Right cardiac atrium (tissue), 5 donors: ENCODE results near the gene PRR36. TPM values are rescaled to one million over a fixed set of nuclear protein-coding genes. Genes with fewer than 3 reads are reported as not detected.

Source experiments
- ATAC-seq, 2 donors: fragments of 200-7000 bp; cut with Tn5 transposase; one replicate each; pipeline versions ENCODE4 v1.8.0 to v1.9.1; 2020; ENCODE audit warnings: moderate library complexity in 2 of 2, mild to moderate bottlenecking in 1 of 2
- DNase-seq, 3 donors: peaks; one replicate each; pipeline ENCODE4 v3.0.0-alpha.2; 2020
- H3K27ac ChIP-seq: one replicate; pipeline ENCODE4 v1.5.1; 2013; ENCODE audit warnings: mild to moderate bottlenecking, low read length, control low read depth, moderate library complexity
- H3K27me3 ChIP-seq: one replicate; pipeline ENCODE4 v1.6.1; 2013; ENCODE audit not compliant: control insufficient read depth, insufficient read depth
- H3K4me1 ChIP-seq: one replicate; pipeline ENCODE4 v1.6.1; 2013; ENCODE audit warnings: low read length; ENCODE audit not compliant: control insufficient read depth, insufficient read depth
- H3K4me3 ChIP-seq: one replicate; pipeline ENCODE4 v1.5.1; 2013; ENCODE audit warnings: low read length, control low read depth
- H3K9me3 ChIP-seq: one replicate; pipeline ENCODE4 v1.6.1; 2013; ENCODE audit warnings: low read length; ENCODE audit not compliant: control insufficient read depth
- WGBS: extraction: QIAGEN DNeasy Blood & Tissue Kit; methylation state at CpG from one replicate; pipeline ENCODE4 v1.1.7; 2013; 5-methylcytosine and 5-hydroxymethylcytosine counted together
- intact Hi-C, 4 donors: fragments of 100-400 bp; cut with DNase I; formaldehyde crosslinking; loops; one replicate each; pipeline versions ENCODE4 v1.11.0 to v1.14.0; 2022 to 2023
- polyA plus RNA-seq: library from polyadenylated mRNA; stranded (reverse); fragments of 200-250 nt; gene quantifications from one replicate; pipeline ENCODE4 v1.2.3, GENCODE V29; 2013
- total RNA-seq, 4 donors: library from RNA; stranded (reverse); fragmentation: NEBNext Ultra II Directional; extraction: Animal tissue kit (Norgen Biotek cat#: 25700); gene quantifications; one replicate each; pipeline ENCODE4 v1.2.1, GENCODE V29; 2021
- donor health status: healthy with polysubstance abuse.
- donor health status: DM: no; HTN: yes; CAD: no.
- donor health status: DM: no; HTN: no; CAD: no.
- donor health status: DM: no; HTN: yes; CAD: no; lungs with severe emphysema.
- donor health status: DM: yes; HTN: yes; CAD: no.

Gene PRR36
- total and polyA plus RNA-seq, 5 donors: 0.11 to 0.34 (median 0.29) TPM; not detected in 2

DNA sequence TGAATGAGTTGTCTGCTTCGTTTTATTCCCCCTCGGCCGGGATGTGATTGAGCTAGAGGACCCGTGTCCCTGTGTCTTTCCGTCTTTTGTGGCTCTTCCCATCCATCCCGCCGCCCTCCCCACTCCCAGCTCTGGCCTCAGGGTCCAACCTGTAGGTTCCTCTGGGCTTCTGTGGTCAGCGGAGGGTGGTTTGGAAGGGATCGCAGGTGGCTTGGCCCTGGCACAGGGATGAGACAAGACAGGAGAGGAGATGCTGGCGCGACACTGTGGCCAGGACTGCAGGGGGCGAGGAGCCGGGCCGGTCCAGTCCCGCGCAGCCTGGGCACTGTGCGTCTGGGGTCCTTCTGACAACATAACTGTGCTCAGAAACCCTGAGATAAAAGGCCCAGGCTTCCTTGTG lies 42.2 kb downstream of the PRR36 start:
- WGBS: 84% methylated on average over 17 of the region's 17 CpGs
- Histone ChIP-seq H3K4me1 (peaks cover 7% of the 10 kb centered on the region), H3K27me3 (no peaks in the 10 kb centered on the region), H3K9me3 (no peaks in the 10 kb centered on the region), H3K4me3 (no peak overlapping the region), H3K27ac (no peak overlapping the region)
- DNase-seq (no peak), ATAC-seq (no peak)
- intact Hi-C loops: no loop called here

DNA sequence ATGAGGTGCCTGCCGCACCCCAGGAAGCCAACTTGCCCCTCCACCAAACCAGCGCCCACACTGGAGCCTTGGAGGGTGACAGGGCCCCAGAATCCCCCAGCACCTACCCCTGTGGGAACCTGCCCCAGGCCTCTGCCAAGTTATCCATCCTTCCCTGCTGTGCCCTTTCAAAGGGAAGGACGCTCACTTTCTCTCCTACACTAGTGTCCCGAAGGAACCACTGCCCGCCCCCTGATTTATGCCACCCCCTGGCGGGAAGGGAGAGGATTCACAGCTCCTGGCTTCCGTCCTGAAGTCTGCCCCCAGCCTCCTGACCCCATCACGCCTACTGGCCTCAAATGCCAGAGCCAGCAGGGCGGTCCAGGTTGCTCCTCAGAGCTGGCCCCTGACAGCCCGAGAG lies 42.7 kb downstream of the PRR36 start:
- intact Hi-C loops: no loop called here
- no peak overlapping the region for H3K27ac ChIP-seq

GRCh38 chr19:7830823-7831222 lies 43.4 kb downstream of the PRR36 start:
- no peak for DNase-seq
- Histone ChIP-seq H3K27ac (no peak overlapping the region), H3K9me3 (no peaks in the 10 kb centered on the region), H3K27me3 (no peaks in the 10 kb centered on the region), H3K4me3 (peak overlapping the region; percentile 99), H3K4me1 (peaks cover 7% of the 10 kb centered on the region)
- WGBS: 33% methylated on average over 7 of the region's 7 CpGs
- ATAC-seq: no peak
- intact Hi-C loops: no loop called here

More for the DNA sequence above, 42.7 kb downstream of the PRR36 start:
- no peak for DNase-seq
- Histone ChIP-seq H3K4me3 (no peak overlapping the region), H3K27me3 (no peaks in the 10 kb centered on the region), H3K9me3 (no peaks in the 10 kb centered on the region), H3K4me1 (peaks cover 7% of the 10 kb centered on the region)
- ATAC-seq: no peak
- WGBS: 61% methylated on average over 10 of the region's 10 CpGs

GRCh38 chr19:7830272-7830771 lies 43.9 kb downstream of the PRR36 start:
- Histone ChIP-seq H3K27ac (no peak overlapping the region), H3K4me3 (peak overlapping the region; percentile 99), H3K27me3 (no peaks in the 10 kb centered on the region), H3K9me3 (no peaks in the 10 kb centered on the region), H3K4me1 (peaks cover 7% of the 10 kb centered on the region)
- intact Hi-C loops: no loop called here
- 1% methylated on average over 53 of the region's 53 CpGs for WGBS
- ATAC-seq: no peak
- DNase-seq: peak; percentile 38 to 72 (median 70)

DNA sequence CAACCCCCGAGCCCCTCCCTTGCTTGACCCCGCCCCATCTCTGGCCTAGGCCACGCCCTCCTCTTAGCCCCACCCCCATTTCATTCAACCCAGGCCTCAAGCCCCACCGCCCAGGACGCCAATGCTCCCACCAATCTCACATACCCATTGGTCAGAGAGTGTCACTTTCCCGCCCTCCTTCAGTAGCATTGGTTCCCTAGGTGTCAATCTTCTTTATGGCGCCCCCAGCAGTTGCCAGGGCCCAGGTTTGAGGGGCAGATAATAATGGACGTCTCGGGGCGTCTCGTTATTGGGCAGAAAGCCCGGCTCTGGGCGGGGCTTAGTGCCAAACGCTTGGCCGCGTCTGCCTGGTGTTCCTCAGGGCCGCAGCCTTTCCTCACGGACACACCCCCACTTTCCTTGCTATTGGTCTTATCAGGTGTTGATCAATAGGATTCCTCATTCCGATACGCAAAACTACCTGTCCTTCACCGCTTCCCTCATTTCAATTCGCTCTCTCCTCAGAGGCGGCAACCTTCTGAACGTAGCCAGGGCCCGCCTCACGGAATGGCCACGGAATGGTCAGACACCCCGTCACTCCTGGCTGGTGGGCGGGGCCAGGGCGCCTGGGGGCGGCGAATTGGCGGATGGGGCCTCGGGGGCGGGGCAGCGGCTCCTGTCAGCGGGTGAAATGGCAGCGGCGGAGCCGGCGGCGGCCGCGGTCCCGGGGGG lies 44.5 kb downstream of the PRR36 start, which contains the start of gene EVI5L:
Gene EVI5L, plus strand, starts transcription at position 658 of the 711 bp plus-strand sequence. CDS start 16,325 bp downstream, outside the sequence.
- ATAC-seq (peak; percentile 94 to 96), DNase-seq (peak; percentile 99 to 100 (median 99))
- Histone ChIP-seq H3K4me1 (peaks cover 7% of the 10 kb centered on the region), H3K9me3 (no peaks in the 10 kb centered on the region), H3K27me3 (no peaks in the 10 kb centered on the region), H3K27ac (no peak within 1 kb of the TSS), H3K4me3 (peak within 1 kb of the TSS; percentile 99)
- WGBS: under 1% methylated on average over 45 of the region's 45 CpGs
- intact Hi-C loops: no loop called here

GRCh38 chr19:7829166-7829520 lies 45.0 kb downstream of the PRR36 start:
- no peak for ATAC-seq
- peaks cover 7% of the 10 kb centered on the region for H3K4me1 ChIP-seq
- no peak overlapping the region for H3K27ac ChIP-seq
- intact Hi-C loops: no loop called here
- no peak for DNase-seq
- H3K4me3 ChIP-seq: peak overlapping the region; percentile 99
- H3K9me3 ChIP-seq: no peaks in the 10 kb centered on the region
- WGBS: 6% methylated on average over 18 of the region's 18 CpGs
- H3K27me3 ChIP-seq: no peaks in the 10 kb centered on the region

- Histone ChIP-seq H3K27ac (no peak overlapping the region), H3K9me3 (no peaks in the 10 kb centered on the region), H3K4me3 (no peak overlapping the region), H3K27me3 (no peaks in the 10 kb centered on the region), H3K4me1 (no peaks in the 10 kb centered on the region)
- DNase-seq (no peak), ATAC-seq (no peak)
- 54% methylated on average over 9 of the region's 9 CpGs for WGBS
- intact Hi-C loops: no loop called here
Measured at GRCh38 chr19:7823686-7824301, 50.4 kb downstream of the PRR36 start.

DNA sequence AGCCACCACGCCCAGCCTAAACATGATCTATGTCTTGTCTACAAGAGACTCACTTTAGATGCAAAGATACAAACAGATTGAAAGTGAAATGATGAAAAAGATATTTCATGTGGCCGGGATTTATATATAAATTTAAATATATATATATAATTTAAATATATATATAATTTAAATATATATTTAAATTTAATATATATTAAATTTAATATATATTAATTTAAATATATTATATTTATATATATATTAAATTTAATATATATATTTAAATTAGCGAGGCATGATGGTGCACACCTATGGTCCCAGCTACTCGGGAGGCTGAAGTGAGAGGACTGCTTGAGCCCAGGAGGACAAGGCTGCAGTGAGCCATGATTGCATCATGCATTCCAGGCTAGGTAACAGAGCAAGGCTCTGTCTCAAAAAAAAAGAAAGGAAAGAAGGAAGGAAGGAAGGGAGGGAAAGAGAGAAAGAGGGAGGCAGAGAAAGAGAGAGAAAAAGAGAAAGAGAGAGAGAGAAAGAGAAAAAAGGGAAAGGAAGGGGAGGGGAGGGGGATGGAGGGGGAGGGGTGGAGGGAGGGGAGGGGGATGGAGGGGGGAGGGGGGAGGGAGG lies 51.2 kb downstream of the PRR36 start:
- no peak for DNase-seq
- no peak overlapping the region for H3K4me3 ChIP-seq
- ATAC-seq: no peak
- intact Hi-C loops: no loop called here
- H3K9me3 ChIP-seq: no peaks in the 10 kb centered on the region
- no peak overlapping the region for H3K27ac ChIP-seq
- no peaks in the 10 kb centered on the region for H3K27me3 ChIP-seq
- 88% methylated on average over 4 of the region's 4 CpGs for WGBS
- H3K4me1 ChIP-seq: no peaks in the 10 kb centered on the region

DNA sequence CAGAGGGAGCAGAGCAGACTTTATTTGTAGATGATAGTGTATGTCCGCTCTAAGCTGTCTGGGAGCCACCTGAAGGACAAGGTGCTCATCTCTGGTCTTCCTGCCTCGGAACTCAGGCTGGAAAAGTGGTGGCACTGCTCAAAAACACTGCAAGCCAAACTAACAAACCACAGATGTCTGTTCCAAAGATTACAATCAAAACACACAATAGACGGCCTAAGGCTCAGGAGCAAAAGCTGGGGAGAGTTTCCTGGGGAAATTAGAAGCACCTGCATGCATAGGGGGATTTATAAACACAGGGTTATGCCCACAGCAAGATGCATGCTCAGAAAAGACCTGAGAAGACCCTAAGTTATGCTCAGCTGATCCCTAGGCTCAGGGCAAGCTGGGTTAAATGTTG lies 53.6 kb downstream of the PRR36 start:
- 48% methylated on average over 3 of the region's 3 CpGs for WGBS
- H3K4me3 ChIP-seq: no peak overlapping the region

GRCh38 chr19:7819337-7819736 lies 54.9 kb downstream of the PRR36 start:
- WGBS: 85% methylated on average over 2 of the region's 2 CpGs
- no peaks in the 10 kb centered on the region for H3K4me1 ChIP-seq
- H3K27me3 ChIP-seq: no peaks in the 10 kb centered on the region
- H3K27ac ChIP-seq: no peak overlapping the region
- intact Hi-C loops: no loop called here
- peaks cover 5% of the 10 kb centered on the region for H3K9me3 ChIP-seq
- H3K4me3 ChIP-seq: no peak overlapping the region
- DNase-seq: no peak
- no peak for ATAC-seq

More for the DNA sequence above, 53.6 kb downstream of the PRR36 start:
- Histone ChIP-seq H3K9me3 (peaks cover 5% of the 10 kb centered on the region), H3K27ac (no peak overlapping the region), H3K4me1 (no peaks in the 10 kb centered on the region), H3K27me3 (no peaks in the 10 kb centered on the region)
- ATAC-seq: no peak
- no peak for DNase-seq
- intact Hi-C loops: no loop called here

GRCh38 chr19:7818806-7819205 lies 55.4 kb downstream of the PRR36 start:
- peaks cover 5% of the 10 kb centered on the region for H3K9me3 ChIP-seq
- intact Hi-C loops: no loop called here
- H3K27me3 ChIP-seq: no peaks in the 10 kb centered on the region
- ATAC-seq: no peak
- 77% methylated on average over 2 of the region's 2 CpGs for WGBS
- H3K4me1 ChIP-seq: no peaks in the 10 kb centered on the region
- DNase-seq: no peak
- no peak overlapping the region for H3K27ac ChIP-seq
- H3K4me3 ChIP-seq: no peak overlapping the region
